ENCODE data around the gene MARCHF7.
A peak's percentile ranks its signal among the peaks of the same experiment; 100 is the strongest.
"Not testable (repeated sequence)": the region's sequence is repeated elsewhere in the genome, so short reads cannot be mapped to it uniquely, and the experiment has no call there.

The MARCHF7 gene

DNA sequence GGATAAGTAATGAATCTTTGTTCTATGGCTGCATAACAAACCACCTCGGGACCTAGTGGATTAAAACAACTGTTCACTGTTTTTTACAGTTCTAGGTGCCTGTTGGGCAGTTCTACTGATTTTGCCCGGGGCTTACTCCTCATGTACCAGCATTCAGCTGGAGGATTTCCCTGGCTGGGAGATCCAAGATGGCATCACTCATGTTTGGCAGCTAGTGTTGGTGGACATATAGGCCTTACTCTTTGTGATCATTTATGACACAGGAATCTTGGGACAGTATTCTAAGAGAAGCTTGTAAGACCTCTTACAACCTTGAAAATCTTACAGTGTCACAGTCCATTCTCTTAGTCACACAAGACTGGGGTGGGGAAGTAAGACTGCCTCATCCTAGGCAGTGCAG lies 4.6 kb downstream of the MARCHF7 start:
- FAIRE-seq: no peak
- no peak for DNase-seq (ENCODE audit: insufficient read length, low spot score)
- TF ChIP-seq POLR2A (IDR thresholded peaks at IDR 0.05; ENCODE audit: low read depth, low read length): peak; percentile 32; the same call in 1 of the 2 replicates
- no peak for TF ChIP-seq POLR2AphosphoS5 (IDR thresholded peaks at IDR 0.05; ENCODE audit: low read depth, low read length)

DNA sequence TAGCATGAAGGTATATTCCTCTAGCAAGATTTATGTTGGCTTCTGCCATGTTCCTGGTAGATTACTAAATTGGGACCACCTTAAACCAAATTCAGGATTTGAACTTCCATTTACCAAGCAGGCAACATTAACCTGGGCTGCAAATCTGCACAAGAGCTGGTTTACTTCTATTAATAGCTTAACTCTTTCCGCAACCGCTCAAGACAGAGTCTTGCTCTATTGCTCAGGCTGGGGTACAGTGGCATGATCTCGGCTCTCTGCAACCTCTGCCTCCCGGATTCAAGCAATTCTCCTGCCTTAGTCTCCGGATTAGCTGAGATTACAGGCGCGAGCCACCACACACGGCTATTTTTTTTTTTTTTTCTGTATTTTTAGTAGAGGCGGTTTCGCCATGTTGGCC lies 8.4 kb downstream of the MARCHF7 start:
- FAIRE-seq (no peak), DNase-seq (ENCODE audit: insufficient read length, low spot score) (no peak)
- TF ChIP-seq SPI1 (IDR thresholded peaks at IDR 0.05; ENCODE audit: low read depth, low read length) (no peak), POU2F2 (IDR thresholded peaks at IDR 0.05; ENCODE audit: low read depth, low read length) (no peak), TAF1 (IDR thresholded peaks at IDR 0.05; ENCODE audit: low read depth, low read length) (no peak), POLR2A (IDR thresholded peaks at IDR 0.05; ENCODE audit: low read depth, low read length) (no peak), POLR2AphosphoS5 (IDR thresholded peaks at IDR 0.05; ENCODE audit: low read depth, low read length) (no peak), PAX5 (IDR thresholded peaks at IDR 0.05; ENCODE audit: insufficient read depth, low read length, severe bottlenecking) (no peak)

DNA sequence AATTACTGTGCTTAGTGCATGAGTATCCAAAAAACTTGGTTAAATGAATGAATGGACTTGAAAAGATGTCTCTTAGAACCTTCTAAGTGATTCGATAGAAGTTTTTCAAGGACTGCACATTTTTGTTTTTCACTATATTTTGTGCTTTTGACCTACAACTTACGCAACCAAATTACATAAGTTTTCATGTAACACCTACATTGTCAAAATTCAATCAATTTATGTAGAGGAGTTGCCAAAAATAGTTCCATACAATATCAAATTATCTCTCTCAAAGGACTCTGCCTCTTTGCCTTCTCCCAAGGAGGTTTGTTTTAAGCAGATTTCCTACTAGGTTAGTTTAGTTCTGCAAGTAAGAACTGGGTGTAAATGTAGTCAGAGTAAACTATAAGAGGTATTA lies 10.3 kb downstream of the MARCHF7 start:
- FAIRE-seq: no peak
- DNase-seq (ENCODE audit: insufficient read length, low spot score): no peak
- TF ChIP-seq SPI1 (IDR thresholded peaks at IDR 0.05; ENCODE audit: low read depth, low read length) (no peak), POLR2A (IDR thresholded peaks at IDR 0.05; ENCODE audit: low read depth, low read length) (no peak), TAF1 (IDR thresholded peaks at IDR 0.05; ENCODE audit: low read depth, low read length) (no peak)

DNA sequence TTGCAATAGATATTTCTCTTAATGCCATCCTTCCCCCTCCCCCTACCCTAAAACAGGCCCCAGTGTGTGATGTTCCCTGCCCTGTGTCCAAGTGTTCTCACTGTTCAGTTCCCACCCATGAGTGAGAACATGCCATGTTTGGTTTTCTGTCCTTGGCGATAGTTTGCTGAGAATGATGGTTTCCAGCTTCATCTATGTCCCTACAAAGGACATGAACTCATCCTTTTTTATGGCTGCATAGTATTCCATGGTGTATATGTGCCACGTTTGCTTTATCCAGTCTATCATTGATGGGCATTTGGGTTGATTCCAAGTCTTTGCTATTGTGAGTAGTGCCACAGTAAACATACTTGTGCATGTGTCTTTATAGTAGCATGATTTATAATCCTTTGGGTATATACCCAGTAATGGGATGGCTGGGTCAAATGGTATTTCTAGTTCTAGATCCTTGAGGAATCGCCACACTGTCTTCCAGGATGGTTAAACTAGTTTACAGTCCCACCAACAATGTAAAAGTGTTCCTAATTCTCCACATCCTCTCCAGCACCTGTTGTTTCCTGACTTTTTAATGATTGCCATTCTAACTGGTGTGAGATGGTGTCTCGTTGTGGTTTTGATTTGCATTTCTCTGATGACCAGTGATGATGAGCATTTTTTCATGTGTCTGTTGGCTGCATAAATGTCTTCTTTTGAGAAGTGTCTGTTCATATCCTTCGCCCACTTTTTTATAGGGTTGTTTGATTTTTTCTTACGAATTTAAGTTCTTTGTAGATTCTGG lies 12.7 kb downstream of the MARCHF7 start:
- not testable (repeated sequence) for FAIRE-seq; DNase-seq (ENCODE audit: insufficient read length, low spot score)

DNA sequence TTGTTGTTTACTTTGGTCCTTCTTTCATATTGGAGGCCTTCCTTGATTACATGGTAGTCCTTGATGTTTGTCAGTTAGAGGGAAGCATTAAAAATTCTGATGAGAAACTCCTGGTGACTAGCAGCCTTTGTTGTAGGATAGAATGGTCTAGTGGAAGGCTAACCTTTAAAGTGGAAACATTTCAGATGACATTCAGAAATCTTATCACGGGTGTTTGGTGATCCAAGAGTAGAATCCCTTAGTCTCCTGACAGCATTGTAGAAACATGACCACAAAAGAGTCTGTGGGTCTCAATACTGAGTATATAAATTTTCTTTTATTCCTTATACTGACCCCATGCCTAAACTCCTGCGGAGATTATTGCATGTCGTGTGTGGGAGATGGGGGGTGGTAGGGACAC lies 13.4 kb downstream of the MARCHF7 start:
- no peak for TF ChIP-seq TAF1 (IDR thresholded peaks at IDR 0.05; ENCODE audit: low read depth, low read length)
- FAIRE-seq (no peak), DNase-seq (ENCODE audit: insufficient read length, low spot score) (no peak)

DNA sequence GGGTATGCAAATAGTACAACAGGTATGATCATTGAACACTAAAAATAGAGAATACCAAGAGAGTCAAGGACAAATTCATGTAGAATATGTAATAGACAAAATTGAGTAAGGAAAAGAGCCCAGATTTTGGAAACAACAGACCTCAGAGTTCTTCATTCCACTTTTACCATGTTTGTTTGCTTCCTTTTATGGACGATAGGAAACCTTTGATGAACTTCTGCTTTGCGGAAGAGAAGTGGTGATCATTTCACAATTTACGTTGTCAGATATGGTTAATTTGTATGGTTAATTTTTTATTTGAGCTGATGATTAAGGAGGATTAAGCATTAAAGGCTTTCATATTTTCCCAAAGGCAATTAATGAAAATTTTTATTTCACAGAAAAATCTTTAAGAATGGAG lies 16.3 kb downstream of the MARCHF7 start:
- TF ChIP-seq POU2F2 (IDR thresholded peaks at IDR 0.05; ENCODE audit: low read depth, low read length) (no peak), POLR2A (IDR thresholded peaks at IDR 0.05; ENCODE audit: low read depth, low read length) (no peak), PAX5 (IDR thresholded peaks at IDR 0.05; ENCODE audit: insufficient read depth, low read length, severe bottlenecking) (no peak), SPI1 (IDR thresholded peaks at IDR 0.05; ENCODE audit: low read depth, low read length) (no peak), POLR2AphosphoS5 (IDR thresholded peaks at IDR 0.05; ENCODE audit: low read depth, low read length) (no peak), TAF1 (IDR thresholded peaks at IDR 0.05; ENCODE audit: low read depth, low read length) (no peak)
- FAIRE-seq (no peak), DNase-seq (ENCODE audit: insufficient read length, low spot score) (no peak)

DNA sequence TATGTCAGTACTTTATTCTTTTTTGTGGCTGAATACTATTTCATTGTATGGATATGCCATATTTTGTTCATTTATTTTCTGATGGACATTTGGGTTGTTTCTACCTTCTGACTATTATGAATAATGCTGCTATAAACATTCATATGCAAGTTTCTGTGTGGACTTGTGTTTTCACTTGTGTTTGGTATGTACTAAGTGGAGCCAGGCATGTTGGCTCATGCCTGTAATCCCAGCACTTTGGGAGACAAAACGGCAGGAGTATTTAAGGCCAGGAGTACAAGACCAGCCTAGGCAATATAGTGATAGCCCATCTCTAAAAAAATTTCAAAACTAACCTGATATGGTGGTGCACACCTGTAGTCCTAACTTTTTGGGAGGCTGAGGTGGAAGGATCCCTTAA lies 23.3 kb downstream of the MARCHF7 start:
- FAIRE-seq (no peak), DNase-seq (ENCODE audit: insufficient read length, low spot score) (no peak)
- 0 out of 2 replicates have a peak, but pooled peaks have one; percentile 15 for TF ChIP-seq POLR2AphosphoS5 (IDR thresholded peaks at IDR 0.05; ENCODE audit: low read depth, low read length)
- TF ChIP-seq POU2F2 (IDR thresholded peaks at IDR 0.05; ENCODE audit: low read depth, low read length): no peak

DNA sequence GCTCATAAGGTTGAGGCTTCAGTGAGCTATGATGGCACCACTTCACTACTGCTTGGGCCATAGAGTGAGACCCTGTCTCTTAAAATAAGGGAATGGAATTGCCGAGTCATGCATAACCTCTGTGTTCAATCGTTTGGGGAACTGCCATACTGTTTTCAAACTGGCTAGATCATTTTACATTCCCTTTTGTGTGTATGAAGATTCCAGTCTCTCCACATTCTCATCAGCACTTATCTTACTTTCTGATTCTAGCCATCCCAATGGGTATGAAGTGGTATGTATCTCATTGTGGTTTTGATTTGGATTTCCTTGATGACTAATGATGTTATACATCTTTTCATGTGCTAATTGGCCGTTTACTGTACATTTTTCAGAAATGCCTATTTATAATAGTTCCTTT lies 23.7 kb downstream of the MARCHF7 start:
- TF ChIP-seq TAF1 (IDR thresholded peaks at IDR 0.05; ENCODE audit: low read depth, low read length) (no peak), SPI1 (IDR thresholded peaks at IDR 0.05; ENCODE audit: low read depth, low read length) (no peak), POLR2A (IDR thresholded peaks at IDR 0.05; ENCODE audit: low read depth, low read length) (no peak), PAX5 (IDR thresholded peaks at IDR 0.05; ENCODE audit: insufficient read depth, low read length, severe bottlenecking) (no peak), POU2F2 (IDR thresholded peaks at IDR 0.05; ENCODE audit: low read depth, low read length) (no peak), POLR2AphosphoS5 (IDR thresholded peaks at IDR 0.05; ENCODE audit: low read depth, low read length) (no peak; the same call in 1 of the 2 replicates)
- DNase-seq (ENCODE audit: insufficient read length, low spot score) (no peak), FAIRE-seq (no peak)

DNA sequence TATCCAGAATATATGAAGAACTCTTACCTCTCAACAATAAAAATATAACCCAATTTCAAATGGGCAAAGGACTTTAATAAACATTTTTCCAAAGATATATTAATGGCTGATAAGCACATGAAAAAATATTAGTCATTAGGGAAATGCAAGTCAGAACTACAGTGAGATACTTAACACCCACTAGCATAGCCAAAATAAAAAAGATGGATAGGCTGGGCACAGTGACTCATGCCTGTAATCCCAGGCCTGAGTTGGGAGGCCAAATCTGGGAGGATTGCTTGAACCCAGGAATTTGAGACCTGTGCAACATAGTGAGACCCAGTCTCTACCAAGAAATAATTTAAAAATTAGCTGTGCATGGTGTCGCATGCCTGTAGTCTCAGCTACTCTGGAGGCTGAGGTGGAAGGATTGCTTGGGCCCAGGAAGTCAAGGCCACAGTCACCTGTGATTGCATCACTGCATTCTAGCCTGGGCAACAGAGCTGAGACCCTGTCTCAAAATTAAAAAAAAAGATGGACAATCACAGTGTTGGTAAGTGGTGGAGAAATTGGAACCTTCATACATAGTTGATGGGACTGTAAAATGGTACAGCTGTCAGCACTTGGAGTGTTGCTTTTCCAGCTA lies 25.1 kb downstream of the MARCHF7 start:
- FAIRE-seq (no peak), DNase-seq (ENCODE audit: insufficient read length, low spot score) (no peak)
- TF ChIP-seq POU2F2 (IDR thresholded peaks at IDR 0.05; ENCODE audit: low read depth, low read length) (no peak), PAX5 (IDR thresholded peaks at IDR 0.05; ENCODE audit: insufficient read depth, low read length, severe bottlenecking) (no peak), TAF1 (IDR thresholded peaks at IDR 0.05; ENCODE audit: low read depth, low read length) (no peak), POLR2A (IDR thresholded peaks at IDR 0.05; ENCODE audit: low read depth, low read length) (no peak), POLR2AphosphoS5 (IDR thresholded peaks at IDR 0.05; ENCODE audit: low read depth, low read length) (no peak; the same call in 1 of the 2 replicates), SPI1 (IDR thresholded peaks at IDR 0.05; ENCODE audit: low read depth, low read length) (no peak)

DNA sequence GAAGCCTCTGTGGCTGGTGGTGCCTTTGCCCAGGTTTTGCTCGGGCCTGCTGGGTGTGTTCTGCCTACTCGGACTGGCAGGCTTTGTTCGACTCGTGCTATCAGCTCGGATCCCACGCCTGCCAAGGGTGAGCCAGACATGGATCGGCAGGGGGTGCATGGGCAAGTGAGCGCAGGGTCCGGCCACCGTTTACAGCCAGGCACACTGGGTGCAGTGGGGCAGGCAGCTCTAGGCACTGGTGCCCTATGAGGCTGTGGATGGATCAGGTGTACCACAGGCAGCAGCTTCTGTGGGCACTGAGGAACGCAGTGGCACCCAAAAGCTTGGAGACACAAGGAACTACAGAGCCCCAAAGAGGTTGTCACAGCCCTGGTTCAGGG lies 25.6 kb downstream of the MARCHF7 start:
- no peak for FAIRE-seq
- DNase-seq (ENCODE audit: insufficient read length, low spot score): no peak
- TF ChIP-seq POLR2AphosphoS5 (IDR thresholded peaks at IDR 0.05; ENCODE audit: low read depth, low read length) (peak; percentile 19; the same call in 1 of the 2 replicates), POLR2A (IDR thresholded peaks at IDR 0.05; ENCODE audit: low read depth, low read length) (no peak), POU2F2 (IDR thresholded peaks at IDR 0.05; ENCODE audit: low read depth, low read length) (no peak), PAX5 (IDR thresholded peaks at IDR 0.05; ENCODE audit: insufficient read depth, low read length, severe bottlenecking) (no peak)
